Vagina (tissue), 2 donors: ENCODE results near the gene SAMD1. TPM values are rescaled to one million over a fixed set of nuclear protein-coding genes. Genes with fewer than 3 reads are reported as not detected.

Experiments
- DNase-seq, 2 donors: peaks; one replicate each; pipeline ENCODE4 v3.0.0-alpha.2; 2017; ENCODE audit errors: extremely low spot score in 2 of 2
- H3K27ac ChIP-seq: fragments of 200-600 bp; sonication (generic); one replicate; pipeline ENCODE4 v1.5.1; 2019
- H3K27me3 ChIP-seq: fragments of 200-600 bp; sonication (generic); one replicate; pipeline ENCODE4 v1.5.1; 2019
- H3K36me3 ChIP-seq, 2 donors: fragments of 200-600 bp; sonication (generic); one replicate each; pipeline ENCODE4 v1.5.1; 2017 to 2019
- H3K4me1 ChIP-seq: fragments of 200-600 bp; sonication (generic); one replicate; pipeline ENCODE4 v1.5.1; 2019
- H3K4me3 ChIP-seq, 2 donors: fragments of 200-600 bp; sonication (generic); 1 replicate in 1 of 2; 2 replicates in 1 of 2; pipeline ENCODE4 v1.5.1; 2016 to 2019
- H3K9me3 ChIP-seq: fragments of 200-600 bp; sonication (generic); one replicate; pipeline ENCODE4 v1.5.1; 2019
- POLR2A ChIP-seq, 2 donors: fragments of 450-650 bp; IDR thresholded peaks; one replicate each; pipeline ENCODE4 v1.6.1; 2017; ENCODE audit warnings: antibody characterized with exemption in 2 of 2, mild to moderate bottlenecking in 2 of 2, moderate library complexity in 2 of 2
- POLR2AphosphoS5 ChIP-seq, 2 donors: sonication (generic); formaldehyde crosslinking; IDR thresholded peaks; one replicate each; pipeline ENCODE4 v1.9.0; 2017; ENCODE audit warnings: antibody characterized with exemption in 2 of 2, mild to moderate bottlenecking in 2 of 2, low read depth in 1 of 2; ENCODE audit not compliant: insufficient read depth in 1 of 2
- intact Hi-C: fragments of 100-400 bp; cut with DNase I; formaldehyde crosslinking; loops from one replicate; pipeline ENCODE4 v1.15.1; 2023
- total RNA-seq: library from RNA; depleted of rRNA; stranded (reverse); fragments of >200 nt; gene quantifications from one replicate; pipeline ENCODE4 v1.2.3, GENCODE V29; 2016
- TF ChIP-seq, protein P1 (sequence below), 3 experiments: fragments of 450-650 bp in 2 of 3; fragments of 200-600 bp in 1 of 3; sonication (generic) in 1 of 3; IDR thresholded peaks; one replicate each; pipeline ENCODE4 v1.5.1; 2017 to 2019; ENCODE audit warnings: antibody characterized with exemption in 3 of 3, mild to moderate bottlenecking in 2 of 3, moderate library complexity in 2 of 3

Gene SAMD1
- total RNA-seq, 1 donor from 2014 or later = 6.9 TPM

DNA sequence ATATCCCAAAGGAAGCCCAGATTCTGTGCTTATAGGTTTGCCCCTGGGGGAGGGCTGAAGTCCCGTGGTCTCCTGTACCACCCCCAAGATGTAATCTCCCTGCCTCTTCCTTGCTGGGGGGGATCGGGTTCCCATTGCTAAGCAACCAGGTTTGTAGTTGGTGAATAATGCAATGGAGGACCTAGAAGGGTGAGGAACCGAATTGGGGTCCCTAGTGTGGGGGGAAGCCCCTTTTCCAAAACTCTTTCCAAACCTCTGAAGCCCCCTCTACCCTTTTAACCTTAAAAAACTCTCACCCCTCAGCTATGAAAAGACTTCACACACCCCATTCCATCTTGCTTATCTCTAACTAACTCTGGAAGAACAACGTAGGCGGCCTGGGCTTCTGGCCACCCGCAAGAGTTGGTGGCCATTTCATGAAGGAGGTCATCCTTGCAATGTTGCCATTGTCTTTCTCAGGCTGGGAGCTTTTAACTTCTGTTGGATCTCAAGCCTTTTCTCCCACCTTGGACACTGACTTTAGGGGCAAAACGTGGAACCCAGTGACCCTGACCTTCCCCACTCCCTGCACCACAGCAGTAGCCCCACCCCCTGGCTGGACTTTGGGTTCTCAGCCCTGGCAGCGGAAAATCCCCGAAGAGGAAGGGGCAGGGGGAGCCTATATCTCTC is 29.3 kb downstream of the SAMD1 start:
- intact Hi-C loops = no loop called here
- Histone ChIP-seq H3K9me3 (no peaks in the 10 kb centered on the region), H3K36me3 (no peaks in the 10 kb centered on the region), H3K4me3 (no peak overlapping the region), H3K27me3 (no peaks in the 10 kb centered on the region), H3K27ac (no peak overlapping the region), H3K4me1 (peaks cover 12% of the 10 kb centered on the region)
- TF ChIP-seq, protein P1, sequence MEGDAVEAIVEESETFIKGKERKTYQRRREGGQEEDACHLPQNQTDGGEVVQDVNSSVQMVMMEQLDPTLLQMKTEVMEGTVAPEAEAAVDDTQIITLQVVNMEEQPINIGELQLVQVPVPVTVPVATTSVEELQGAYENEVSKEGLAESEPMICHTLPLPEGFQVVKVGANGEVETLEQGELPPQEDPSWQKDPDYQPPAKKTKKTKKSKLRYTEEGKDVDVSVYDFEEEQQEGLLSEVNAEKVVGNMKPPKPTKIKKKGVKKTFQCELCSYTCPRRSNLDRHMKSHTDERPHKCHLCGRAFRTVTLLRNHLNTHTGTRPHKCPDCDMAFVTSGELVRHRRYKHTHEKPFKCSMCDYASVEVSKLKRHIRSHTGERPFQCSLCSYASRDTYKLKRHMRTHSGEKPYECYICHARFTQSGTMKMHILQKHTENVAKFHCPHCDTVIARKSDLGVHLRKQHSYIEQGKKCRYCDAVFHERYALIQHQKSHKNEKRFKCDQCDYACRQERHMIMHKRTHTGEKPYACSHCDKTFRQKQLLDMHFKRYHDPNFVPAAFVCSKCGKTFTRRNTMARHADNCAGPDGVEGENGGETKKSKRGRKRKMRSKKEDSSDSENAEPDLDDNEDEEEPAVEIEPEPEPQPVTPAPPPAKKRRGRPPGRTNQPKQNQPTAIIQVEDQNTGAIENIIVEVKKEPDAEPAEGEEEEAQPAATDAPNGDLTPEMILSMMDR (IDR thresholded peaks at IDR 0.05) = no peak
- TF ChIP-seq POLR2A (IDR thresholded peaks at IDR 0.05) = no peak
- TF ChIP-seq POLR2AphosphoS5 (IDR thresholded peaks at IDR 0.05; ENCODE audit: insufficient read depth in 1 of 2, low read depth in 1 of 2) = no peak
- DNase-seq = no peak

DNA sequence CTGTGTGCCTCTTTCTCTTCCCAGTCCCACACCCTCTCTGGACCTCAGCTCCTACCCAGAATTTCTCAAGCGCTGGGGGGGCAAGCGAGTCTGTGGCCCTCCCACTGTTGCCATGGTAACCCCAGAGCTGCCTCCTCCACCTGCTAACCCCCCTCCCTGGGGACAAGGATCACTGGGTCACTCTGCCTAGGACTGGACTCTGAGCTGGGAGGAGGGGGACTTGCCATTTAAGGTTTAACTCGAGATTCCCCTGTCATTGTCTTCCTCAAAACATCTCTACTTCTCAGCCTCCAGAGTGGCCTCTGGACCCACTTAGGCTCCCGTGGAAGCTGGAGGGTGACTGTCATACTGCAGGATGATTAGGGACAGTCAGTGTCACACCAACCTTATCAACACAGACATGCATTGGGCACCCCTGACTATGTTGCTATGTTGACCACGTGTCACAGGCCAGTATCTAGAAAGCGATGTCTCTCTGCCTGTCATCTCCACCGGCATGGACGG is 30.8 kb downstream of the SAMD1 start:
- intact Hi-C loops = no loop called here
- TF ChIP-seq POLR2AphosphoS5 (IDR thresholded peaks at IDR 0.05; ENCODE audit: insufficient read depth in 1 of 2, low read depth in 1 of 2) = no peak
- TF ChIP-seq, protein P1 (IDR thresholded peaks at IDR 0.05) = no peak
- no peak for TF ChIP-seq POLR2A (IDR thresholded peaks at IDR 0.05)
- Histone ChIP-seq H3K27ac (no peak overlapping the region), H3K27me3 (no peaks in the 10 kb centered on the region), H3K36me3 (no peaks in the 10 kb centered on the region), H3K4me3 (no peak overlapping the region), H3K9me3 (no peaks in the 10 kb centered on the region), H3K4me1 (peaks cover 12% of the 10 kb centered on the region)
- no peak for DNase-seq

DNA sequence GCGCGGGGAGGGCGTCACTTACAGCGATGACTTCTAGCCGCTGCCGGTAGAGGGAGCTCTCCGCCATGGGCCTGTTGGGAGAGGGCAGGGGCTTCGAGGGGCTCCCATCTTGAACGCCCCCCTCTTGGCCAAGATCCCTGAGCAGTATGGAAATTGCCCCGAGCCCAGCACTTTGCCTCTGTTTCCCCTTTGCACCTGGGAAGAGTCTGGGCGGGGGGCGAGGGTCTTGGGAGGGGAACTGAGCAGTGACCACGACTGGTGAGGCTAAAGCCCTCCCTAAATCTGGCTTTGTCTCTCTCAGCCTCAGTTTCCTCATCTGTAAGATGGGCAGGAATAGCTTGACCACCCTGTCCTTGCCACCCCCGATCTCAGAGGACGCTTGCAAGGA is 31.5 kb downstream of the SAMD1 start:
- H3K4me3 ChIP-seq = no peak overlapping the region
- no peaks in the 10 kb centered on the region for H3K36me3 ChIP-seq
- H3K27ac ChIP-seq = no peak overlapping the region
- no peaks in the 10 kb centered on the region for H3K9me3 ChIP-seq
- DNase-seq = no peak
- H3K4me1 ChIP-seq = peaks cover 12% of the 10 kb centered on the region
- H3K27me3 ChIP-seq = no peaks in the 10 kb centered on the region
- TF ChIP-seq POLR2A (IDR thresholded peaks at IDR 0.05) = no peak
- TF ChIP-seq, protein P1 (IDR thresholded peaks at IDR 0.05) = peak in 1 of 3 experiments; percentile 20
- no peak for TF ChIP-seq POLR2AphosphoS5 (IDR thresholded peaks at IDR 0.05; ENCODE audit: insufficient read depth in 1 of 2, low read depth in 1 of 2)
- intact Hi-C loops = no loop called here

GRCh38 chr19:14058182-14059092 is 32.1 kb downstream of the SAMD1 start:
- no peaks in the 10 kb centered on the region for H3K36me3 ChIP-seq
- DNase-seq = no peak
- no peak overlapping the region for H3K27ac ChIP-seq
- no peak for TF ChIP-seq POLR2AphosphoS5 (IDR thresholded peaks at IDR 0.05; ENCODE audit: insufficient read depth in 1 of 2, low read depth in 1 of 2)
- TF ChIP-seq, protein P1 (IDR thresholded peaks at IDR 0.05) = no peak
- no peak for TF ChIP-seq POLR2A (IDR thresholded peaks at IDR 0.05)
- H3K4me1 ChIP-seq = peaks cover 12% of the 10 kb centered on the region
- H3K9me3 ChIP-seq = no peaks in the 10 kb centered on the region
- intact Hi-C loops = no loop called here
- H3K27me3 ChIP-seq = no peaks in the 10 kb centered on the region
- H3K4me3 ChIP-seq = peak overlapping the region; percentile 50 to 59
